GM19467 (cell line): Measurements from ENCODE around the gene ACCSL.

Experiments
- ATAC-seq: cut with Tn5 transposase; IDR thresholded peaks from one replicate; pipeline ENCODE4 v1.9.1; 2021; ENCODE audit warnings: mild to moderate bottlenecking, moderate library complexity; ENCODE audit not compliant: unreplicated experiment

ACCSL gene

DNA sequence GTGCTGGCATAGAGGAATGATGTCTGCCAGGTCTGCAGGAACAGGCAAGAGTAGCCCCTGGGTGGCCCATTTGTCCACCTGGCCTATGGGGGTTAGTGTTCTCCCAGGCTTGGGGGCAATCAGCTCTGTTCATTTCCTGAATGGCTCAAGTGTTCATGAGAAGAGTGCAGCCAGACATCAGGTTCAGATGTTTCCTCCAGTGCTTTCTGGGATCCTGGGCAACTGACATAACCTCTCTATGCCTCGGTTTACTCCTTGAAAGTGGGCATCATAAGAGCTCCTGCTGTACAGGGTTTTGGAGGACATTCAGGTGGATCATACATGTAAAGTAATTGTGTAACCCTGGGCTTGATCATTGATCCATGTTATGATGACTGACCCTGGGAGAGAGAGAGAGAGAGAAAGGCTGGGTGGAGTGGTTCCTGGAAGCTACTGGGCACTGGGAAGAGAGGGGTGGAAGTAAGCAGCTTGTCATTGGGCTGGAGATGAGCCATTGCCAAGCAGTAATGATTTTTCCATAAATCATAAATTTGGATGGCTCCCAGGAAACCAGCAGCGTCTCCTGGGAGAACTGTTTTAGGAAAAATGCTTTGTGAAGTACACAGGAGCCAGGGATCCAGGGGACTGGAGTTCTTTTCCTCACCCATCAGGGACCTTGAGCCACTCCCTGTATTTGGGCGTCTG, 30.2 kb upstream of the ACCSL start:
- ATAC-seq = no peak

DNA sequence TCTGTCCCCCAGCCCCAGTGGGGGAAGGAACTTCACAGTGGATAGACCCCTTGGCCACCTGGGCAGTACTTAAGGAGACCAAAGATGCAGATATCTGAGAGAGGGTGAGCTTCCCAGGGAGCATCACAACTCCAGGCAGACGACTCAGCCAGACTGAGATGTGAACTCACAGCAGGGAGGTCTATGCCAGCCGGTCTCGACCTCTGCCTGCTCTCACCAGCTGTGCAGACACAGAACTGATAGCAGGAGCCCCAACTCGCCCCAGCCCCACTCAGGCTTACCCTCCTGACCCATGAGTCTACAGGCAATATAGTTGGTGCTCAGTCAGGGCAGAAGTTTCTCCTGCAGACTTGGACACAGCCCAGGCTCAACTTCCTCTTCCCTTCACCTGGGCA, 29.7 kb upstream of the ACCSL start:
- ATAC-seq = no peak

DNA sequence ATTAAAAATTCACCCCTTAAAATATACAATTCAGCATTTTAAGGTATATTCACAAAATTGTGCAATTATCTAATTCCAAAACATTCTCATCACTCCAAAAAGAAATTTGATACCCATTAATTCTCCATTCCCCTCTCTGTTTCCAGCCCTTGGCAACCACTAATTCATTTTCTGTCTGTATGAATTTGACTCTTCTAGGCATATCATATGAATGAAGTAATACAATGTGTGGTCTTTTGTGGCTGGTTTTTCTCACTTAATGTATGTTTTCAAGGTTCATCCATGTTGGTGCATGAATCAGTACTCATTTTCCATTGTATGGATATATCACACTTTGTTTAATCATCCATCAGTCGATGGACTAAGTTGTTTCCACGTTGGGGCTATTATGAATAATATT, 29.0 kb upstream of the ACCSL start:
- ATAC-seq = no peak

DNA sequence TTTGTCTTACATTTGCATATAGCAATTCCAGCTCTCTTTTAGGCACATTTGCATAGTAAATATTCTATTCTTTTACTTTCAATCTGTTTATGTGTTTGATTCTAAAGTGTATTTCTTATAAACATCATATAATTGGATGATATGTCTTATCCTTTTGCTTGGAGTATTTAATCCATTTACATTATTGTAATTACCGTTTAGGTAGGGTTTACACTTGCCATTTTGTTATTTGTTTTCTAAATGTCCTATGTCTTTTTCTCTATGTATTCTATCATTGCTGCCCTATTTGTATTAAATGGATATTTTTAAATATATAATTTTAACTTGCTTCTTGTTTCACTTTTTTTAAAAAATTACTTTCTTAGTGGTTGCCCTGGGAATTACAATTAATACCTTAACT, 22.8 kb upstream of the ACCSL start:
- no peak for ATAC-seq

DNA sequence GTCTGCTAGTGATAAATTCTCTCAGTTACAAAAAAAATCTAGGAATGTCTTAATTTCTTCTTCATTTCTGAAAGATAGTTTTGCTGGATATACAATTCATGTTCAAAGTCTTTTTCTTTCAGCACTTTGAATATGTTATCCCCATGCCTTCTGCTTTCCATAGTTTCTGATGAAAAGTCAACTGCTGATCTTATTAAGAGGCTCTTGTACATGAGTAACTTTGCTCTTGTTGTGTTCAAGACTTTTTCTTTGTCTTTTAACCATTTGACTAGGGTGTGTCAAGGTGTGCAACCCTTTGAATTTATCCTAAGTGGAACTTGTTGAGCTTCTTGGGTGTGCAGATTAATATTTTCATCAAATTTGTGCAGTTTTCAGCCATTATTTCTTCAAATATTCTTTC, 22.1 kb upstream of the ACCSL start:
- ATAC-seq = no peak

DNA sequence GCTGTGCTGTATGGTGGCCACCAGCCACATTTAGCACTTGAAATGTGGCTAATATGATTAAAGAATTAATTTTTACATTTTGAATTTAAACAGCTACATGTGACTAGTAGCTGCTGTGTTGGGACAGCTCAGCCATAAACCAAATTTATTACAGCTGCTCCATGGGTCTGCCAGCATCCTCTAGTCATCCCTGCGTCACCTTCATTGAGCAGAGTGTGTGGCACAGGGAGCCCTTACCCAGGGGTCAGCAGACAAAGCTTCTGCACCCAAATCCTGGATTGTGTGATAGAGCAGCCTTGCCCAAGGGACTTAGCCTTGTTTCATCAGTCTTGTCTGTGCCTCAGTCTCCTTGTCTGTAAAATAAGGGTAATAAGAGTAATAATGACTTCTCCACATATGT, 19.4 kb upstream of the ACCSL start:
- ATAC-seq = no peak

DNA sequence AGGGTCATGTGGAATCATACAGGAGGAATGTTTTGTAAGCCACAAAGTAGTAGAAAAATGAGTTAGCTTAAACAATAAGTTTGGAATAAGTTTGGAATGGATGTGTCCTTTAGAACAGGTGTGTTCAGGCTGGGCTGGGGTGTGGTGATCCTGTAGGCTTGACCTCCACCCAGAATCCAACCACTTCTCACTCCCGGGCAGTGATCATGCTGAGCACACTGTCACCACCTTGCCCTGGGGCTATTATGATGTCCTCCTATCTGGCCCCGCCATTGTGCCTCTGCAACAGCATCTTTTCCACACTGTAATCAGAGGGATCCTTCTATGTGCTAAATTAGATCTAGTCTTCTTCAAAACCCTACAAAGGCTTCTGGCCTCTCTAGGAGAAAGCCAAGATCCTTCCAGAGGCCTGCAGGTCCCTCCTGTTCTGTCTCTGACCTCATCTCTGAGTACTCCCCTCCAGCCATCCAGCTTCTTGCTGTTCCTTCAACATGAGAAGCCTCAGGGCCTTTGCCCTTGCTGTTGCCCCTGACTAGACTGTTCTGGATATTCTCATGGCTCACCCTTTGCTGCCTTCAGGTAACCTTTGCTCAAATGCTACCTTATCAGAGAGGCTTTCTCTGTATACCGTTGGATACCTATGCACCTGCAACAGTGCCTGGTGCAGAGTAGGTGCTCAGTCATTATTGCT, 18.8 kb upstream of the ACCSL start:
- no peak for ATAC-seq

DNA sequence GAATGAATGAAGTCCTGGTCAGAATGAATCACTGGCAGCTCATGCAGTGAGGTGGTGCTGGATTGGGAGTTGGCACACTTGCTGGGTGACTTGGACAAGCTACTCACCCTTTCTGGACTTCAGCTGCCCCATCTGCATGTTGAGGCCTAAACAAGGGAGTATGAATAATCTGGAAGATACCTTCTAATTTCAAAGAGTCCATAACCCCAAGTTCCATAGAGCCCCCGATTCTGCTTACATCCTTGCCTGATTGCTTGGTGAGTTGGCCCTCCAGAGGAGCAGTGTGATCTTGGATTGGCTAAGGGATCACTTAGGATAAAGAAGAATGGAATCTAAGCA, 18.3 kb upstream of the ACCSL start:
- no peak for ATAC-seq

DNA sequence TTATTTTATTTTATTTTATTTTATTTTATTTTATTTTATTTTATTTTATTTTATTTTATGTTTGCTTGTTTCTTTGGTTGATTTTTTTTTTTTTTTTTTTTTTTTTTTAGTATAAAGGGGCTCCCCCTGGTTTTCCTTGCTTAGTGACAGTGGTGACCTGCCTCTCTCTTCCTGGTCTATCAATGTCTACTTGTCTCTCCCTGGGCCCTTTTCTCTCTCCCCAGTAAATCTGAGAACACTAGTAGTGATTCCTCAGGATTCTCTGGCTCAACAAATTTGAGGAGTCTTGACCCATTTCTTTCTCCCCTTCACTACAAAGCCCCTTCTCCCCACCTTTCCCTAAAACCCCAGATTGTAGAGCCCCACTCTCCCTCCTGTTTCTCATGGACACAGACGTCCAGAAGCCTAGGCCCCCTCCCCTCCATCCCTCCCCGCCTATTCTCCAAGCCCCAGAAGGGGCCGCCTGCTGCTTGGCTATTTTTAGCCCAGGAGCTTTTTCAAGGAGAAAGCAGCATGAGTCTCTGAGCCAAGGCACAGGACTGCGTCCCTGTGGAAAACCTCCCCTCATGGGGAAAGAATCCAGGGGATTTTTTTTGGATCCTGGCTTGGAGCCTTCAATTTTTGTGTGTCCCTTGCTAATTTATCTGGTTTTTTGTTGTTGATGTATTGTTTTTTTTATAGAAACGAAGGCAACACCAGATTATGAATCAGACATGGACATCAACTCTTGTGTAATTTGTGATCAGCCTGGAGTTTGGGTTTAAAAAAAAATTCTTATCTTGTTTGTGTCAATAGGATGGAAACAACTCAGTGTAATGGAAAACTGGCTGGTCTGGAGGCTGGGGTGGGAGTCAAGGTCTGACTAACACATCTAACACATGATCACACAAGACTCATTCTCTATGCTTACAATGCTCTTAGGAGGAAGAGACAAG, 17.5 kb upstream of the ACCSL start:
- no peak for ATAC-seq

DNA sequence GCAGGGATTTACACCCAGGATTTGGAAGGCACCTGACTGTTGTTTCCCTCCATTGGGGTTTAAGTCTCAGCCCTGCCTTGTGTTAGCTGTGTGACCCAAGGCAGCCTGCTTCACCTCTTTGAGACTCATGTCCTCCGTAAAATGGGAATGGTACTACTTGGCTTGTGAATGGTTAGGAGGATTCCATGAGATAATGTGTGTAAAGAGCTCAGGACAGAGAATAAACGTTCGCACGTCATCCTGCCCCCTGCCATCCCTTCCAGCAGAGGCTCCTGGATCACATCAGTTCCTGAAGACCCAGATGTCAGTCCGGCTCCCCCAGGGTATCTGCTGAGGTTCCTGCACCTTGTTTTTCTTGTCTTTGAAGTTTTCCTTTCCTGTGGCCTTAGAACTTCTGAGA, 16.8 kb upstream of the ACCSL start:
- no peak for ATAC-seq

DNA sequence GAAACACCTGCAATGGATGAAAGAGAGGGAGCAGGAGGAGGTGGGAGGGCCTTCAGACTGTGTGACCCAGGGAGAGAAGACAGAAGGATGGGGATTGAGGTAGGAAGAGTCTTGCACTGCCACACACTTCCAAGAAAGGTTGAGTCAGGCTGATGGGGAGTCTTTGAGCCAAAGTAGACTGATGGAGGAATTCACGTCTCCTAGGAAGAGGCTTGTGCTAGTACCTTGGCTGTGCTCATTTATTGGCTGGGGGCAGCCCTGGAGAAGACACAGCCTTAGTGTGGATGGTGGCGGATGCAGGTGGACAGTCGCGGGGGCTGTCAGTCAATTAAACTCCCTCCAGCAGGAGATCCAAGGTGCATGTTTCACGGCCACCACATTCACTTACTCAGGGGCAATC, 16.2 kb upstream of the ACCSL start:
- ATAC-seq = no peak

DNA sequence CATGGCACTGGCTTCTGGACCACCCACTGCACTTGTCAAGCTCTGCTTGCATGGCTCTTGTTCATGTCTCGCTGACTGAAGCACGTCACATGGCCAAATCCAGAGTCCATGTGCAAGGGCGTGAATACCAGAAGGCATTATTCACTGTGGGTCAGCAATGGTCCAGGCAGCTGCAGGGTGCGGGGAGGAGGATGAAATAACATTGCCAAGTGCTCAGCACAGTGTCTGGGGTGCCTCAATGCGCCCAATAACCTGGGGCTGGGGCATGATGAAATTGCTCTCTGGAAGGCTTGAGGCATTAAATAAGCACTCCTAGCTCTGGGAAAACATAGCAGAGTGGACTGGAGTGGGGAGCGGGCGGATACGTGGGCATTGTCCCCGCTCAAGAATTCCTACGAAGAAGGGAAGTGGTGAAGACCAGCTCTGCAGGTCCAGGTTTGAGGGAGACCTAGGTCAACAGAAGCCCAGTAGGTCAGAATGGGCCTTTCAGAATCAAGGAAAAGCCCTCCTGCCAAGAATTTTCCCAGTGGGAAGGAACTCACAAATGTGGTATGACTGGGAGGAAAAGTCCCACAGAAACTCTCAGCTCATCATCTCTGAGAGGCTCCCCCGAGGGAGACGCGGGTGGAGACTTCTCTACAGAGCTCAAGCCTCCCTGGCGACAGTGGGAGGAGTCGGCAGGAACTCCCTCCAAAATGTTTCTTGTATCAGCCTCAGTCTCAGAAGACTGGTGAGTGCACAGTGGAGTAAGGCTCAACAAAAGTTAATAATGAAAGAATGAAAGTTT, 15.3 kb upstream of the ACCSL start:
- no peak for ATAC-seq

DNA sequence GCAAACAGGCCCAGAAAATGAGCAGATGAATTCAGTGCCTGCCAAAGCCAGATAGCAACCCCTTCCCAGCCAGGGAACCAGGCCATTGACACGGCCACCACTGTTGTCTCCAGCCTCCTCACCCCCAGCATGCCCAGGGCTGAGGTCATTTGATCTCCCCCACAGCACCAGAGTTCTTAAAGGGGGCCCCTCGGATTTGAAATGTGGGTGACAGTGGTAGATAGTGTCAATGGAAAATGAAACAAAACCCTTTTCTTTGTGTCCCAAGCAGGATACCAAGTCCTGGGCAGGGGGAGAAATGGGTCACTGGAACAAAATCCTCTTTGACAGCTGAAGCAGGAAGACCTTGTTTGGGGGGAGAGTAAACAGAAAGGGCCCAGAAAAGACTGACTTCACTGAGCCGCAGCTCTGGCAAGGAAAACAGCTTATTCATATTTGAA, 14.3 kb upstream of the ACCSL start:
- no peak for ATAC-seq

DNA sequence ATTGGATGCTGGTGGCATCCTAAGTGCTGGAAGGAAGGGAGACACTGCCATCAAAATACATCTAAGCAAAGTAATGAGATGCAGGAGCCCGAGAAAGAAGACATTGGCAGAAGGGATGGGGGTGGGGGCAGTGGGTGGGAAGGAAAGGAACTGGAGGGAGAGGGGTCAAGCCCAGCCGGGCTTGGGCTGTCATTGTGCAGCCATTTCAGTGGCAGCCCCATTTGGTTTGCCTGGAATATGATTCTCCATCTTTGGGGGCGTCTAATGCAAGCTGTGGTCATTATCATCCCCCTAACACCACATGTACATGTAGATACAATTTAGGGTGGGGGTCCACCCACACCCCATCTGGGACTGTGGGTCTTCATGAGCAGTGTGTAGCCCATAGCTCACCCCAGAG, 13.9 kb upstream of the ACCSL start:
- ATAC-seq = no peak

DNA sequence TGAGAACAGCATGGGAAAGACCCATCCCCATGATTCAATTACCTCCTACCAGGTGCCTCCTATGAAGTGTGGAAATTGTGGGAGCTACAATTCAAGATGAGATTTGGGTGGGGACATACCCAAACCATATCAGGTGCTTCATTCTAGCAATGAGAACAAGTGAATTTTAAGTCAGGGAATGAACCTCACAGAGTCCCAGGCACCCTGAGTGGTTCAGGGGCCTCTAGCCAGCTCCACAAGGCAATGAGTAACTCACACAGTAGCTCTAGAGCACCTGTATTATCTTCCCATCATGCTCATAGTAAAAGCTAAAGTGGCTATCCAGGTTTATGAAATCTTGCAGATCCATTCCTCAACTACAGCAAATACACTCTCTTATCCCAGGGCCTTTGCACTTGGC, 13.1 kb upstream of the ACCSL start:
- ATAC-seq = no peak

DNA sequence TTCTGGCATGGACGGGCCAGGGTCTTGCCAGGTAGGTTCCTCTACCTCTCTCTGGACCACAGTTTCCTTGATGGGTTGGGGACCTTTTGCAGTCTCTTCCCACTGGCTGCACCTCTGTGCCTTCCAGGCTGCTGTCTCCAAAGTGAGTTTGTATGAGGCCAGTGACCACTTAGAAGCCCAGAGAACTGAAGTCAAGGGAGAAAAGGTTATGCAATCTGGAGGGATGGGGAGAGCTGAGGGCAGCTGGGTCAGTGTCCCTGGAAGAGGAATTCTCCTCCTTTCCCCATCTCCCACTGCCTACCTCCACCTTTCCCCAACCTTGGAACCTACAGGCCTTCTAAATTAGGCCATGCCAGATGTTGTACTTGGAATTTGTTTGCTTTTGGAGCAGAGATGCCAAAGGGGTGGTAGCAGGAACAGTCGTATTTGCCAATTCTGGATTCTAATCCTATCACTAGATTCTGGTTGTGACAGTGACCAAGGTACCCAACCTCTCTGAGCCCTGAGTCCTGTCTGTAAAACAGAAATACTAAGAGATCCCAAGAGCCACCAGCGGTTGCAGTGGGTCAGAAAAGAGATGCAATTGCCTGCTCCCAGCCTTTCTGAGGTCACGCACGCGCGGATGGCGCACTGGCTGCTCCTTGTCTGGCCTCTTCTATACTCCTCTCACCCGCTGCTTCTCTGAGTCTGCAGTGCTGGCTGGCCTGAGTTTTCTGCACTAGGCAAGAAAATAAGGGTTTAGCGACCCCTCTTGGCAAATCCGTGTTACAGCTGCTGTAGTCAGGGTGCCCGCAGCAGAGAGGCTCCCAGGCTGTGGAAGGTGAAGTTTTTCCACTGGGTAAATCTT, 10.7 kb upstream of the ACCSL start:
- no peak for ATAC-seq

DNA sequence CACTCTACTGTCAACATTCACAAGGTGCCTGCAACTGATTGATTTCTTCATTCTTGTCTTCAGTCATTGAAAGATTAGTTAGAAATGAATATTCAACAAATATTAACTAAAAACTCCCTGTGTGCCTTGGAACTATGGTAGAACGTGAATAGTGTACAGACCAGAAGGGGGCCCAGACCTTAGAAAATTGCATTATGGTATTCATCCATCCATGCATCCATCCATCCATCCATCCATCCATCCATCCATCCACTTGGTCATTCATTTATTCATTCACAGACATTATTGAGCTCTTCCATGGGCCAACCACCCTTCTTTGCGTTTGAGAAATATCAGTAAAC, 10.2 kb upstream of the ACCSL start:
- ATAC-seq = no peak

DNA sequence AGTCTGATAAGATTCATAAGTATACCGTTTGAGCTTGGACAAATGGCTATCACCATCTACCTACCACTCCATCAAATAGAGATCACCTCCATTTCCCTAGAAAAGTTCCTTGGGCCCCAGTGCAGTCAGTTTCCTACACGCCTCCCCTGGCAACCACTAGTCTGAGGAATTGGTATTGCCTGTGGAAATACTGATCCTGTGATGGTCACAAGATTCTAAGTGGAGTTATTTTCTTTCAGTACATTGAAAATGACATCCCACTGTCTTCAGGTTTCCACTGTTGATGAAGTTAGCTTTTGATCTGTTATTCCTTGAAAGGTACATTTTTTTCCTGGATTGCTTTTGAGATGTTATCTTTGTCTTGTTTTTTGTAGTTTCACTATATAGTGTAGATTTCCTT, 4.6 kb upstream of the ACCSL start:
- ATAC-seq = no peak

DNA sequence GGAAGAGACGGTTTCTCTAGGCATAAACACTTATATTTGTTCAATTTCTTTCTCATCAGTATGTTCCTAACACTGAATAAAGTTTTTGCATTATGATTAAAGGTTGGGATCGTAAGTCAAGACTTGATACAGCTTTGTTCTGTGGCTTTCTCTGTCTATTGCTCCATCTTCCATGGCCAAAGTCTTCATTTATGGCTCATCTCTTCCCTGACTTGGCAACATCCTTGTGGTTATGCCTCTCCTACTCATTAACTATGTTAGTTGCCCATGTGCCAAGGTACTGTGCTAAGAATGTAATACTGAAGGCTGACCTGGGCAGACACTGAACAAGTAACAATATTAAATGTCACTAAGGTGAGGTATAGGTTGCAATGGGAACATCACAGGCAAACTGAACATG, 1.6 kb upstream of the ACCSL start:
- no peak for ATAC-seq

DNA sequence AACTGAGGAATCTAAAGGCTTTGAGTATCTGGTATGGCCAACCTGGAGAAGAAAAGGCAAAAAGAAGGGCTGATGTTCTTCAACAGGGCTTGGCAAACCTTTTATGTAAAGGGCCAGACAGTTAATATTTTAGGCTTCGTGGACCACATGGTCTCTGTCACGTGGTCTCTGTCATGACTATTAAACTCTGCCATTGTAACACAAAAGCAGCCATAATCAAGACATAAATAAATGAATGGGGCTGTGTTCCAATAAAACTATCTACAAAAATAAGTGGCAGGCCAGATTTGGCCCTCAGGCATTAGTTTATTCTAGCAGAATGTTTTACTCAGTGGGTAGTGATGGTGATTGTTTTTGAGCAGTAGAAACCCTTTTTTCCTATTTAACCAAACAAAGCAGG, 483 bp upstream of the ACCSL start:
- no peak for ATAC-seq
